Liver (tissue), 9 donors: ENCODE results near the gene SSBP2. TPM values are rescaled to one million over a fixed set of nuclear protein-coding genes. Genes with fewer than 3 reads are reported as not detected.

ENCODE experiments used
- DNase-seq: peaks from one replicate; pipeline ENCODE4 v3.0.0-alpha.2; 2017; ENCODE audit warnings: low spot score
- H3K27ac ChIP-seq, 2 donors: one replicate each; pipeline ENCODE4 v1.7.0; 2013; ENCODE audit warnings: inconsistent platforms in 2 of 2, low read length in 2 of 2, control low read depth in 1 of 2, low read depth in 1 of 2, mild to moderate bottlenecking in 1 of 2
- H3K27me3 ChIP-seq, 4 donors: one replicate each; pipeline versions ENCODE4 v1.6.1 to v1.7.0; 2013; ENCODE audit warnings: low read length in 3 of 4, inconsistent platforms in 1 of 4, mild to moderate bottlenecking in 1 of 4, moderate library complexity in 1 of 4; ENCODE audit not compliant: control insufficient read depth in 4 of 4, insufficient read depth in 4 of 4
- H3K36me3 ChIP-seq, 4 donors: one replicate each; pipeline versions ENCODE4 v1.6.1 to v1.7.0; 2013; ENCODE audit warnings: low read length in 3 of 4, mild to moderate bottlenecking in 3 of 4, low read depth in 1 of 4, moderate library complexity in 1 of 4; ENCODE audit not compliant: control insufficient read depth in 4 of 4, insufficient read depth in 3 of 4
- H3K4me1 ChIP-seq, 4 donors: one replicate each; pipeline versions ENCODE4 v1.6.1 to v1.7.0; 2013; ENCODE audit warnings: low read length in 3 of 4, mild to moderate bottlenecking in 3 of 4, moderate library complexity in 1 of 4; ENCODE audit not compliant: control insufficient read depth in 4 of 4, insufficient read depth in 4 of 4
- H3K4me3 ChIP-seq, 3 donors: one replicate each; pipeline versions ENCODE4 v1.6.1 to v1.7.0; 2013; ENCODE audit warnings: low read length in 3 of 3, control low read depth in 1 of 3, low read depth in 1 of 3, mild to moderate bottlenecking in 1 of 3
- H3K9ac ChIP-seq, 2 donors: one replicate each; pipeline ENCODE4 v1.7.0; 2013; ENCODE audit warnings: low read length in 2 of 2, mild to moderate bottlenecking in 2 of 2, moderate library complexity in 2 of 2, control low read depth in 1 of 2, low read depth in 1 of 2
- H3K9me3 ChIP-seq, 4 donors: one replicate each; pipeline versions ENCODE4 v1.6.1 to v1.7.0; 2013; ENCODE audit warnings: low read length in 3 of 4; ENCODE audit not compliant: control insufficient read depth in 4 of 4
- EGR1 ChIP-seq, 2 donors: IDR thresholded peaks; 2 replicates each; pipeline ENCODE4 v1.6.1; 2016 to 2018; ENCODE audit warnings: antibody characterized with exemption in 2 of 2, low read depth in 2 of 2
- FOXA1 ChIP-seq: IDR thresholded peaks from 2 replicates; pipeline ENCODE4 v1.6.1; 2016; ENCODE audit warnings: antibody characterized with exemption
- FOXA2 ChIP-seq: IDR thresholded peaks from 2 replicates; pipeline ENCODE4 v1.6.1; 2016; ENCODE audit warnings: antibody characterized with exemption
- GABPA ChIP-seq, 2 donors: IDR thresholded peaks in 1 of 2; conservative IDR thresholded peaks in 1 of 2; 2 replicates each; pipeline ENCODE4 v1.6.1; 2016; ENCODE audit warnings: antibody characterized with exemption in 2 of 2, mild to moderate bottlenecking in 1 of 2, moderate library complexity in 1 of 2
- HNF4A ChIP-seq, 2 donors: conservative IDR thresholded peaks; 2 replicates each; pipeline ENCODE4 v1.6.1; 2016; ENCODE audit warnings: antibody characterized with exemption in 2 of 2, mild to moderate bottlenecking in 2 of 2
- HNF4G ChIP-seq: IDR thresholded peaks from 2 replicates; pipeline ENCODE4 v1.6.1; 2016; ENCODE audit warnings: antibody characterized with exemption
- JUND ChIP-seq, 2 donors: IDR thresholded peaks; 2 replicates each; pipeline ENCODE4 v1.6.1; 2016; ENCODE audit warnings: antibody characterized with exemption in 2 of 2
- NR2F2 ChIP-seq: IDR thresholded peaks from 2 replicates; pipeline ENCODE4 v1.6.1; 2016; ENCODE audit warnings: antibody characterized with exemption
- RAD21 ChIP-seq, 2 donors: IDR thresholded peaks; 2 replicates each; pipeline ENCODE4 v1.6.1; 2016; ENCODE audit warnings: antibody characterized with exemption in 2 of 2, mild to moderate bottlenecking in 2 of 2
- RXRA ChIP-seq, 2 donors: IDR thresholded peaks; 2 replicates each; pipeline ENCODE4 v1.6.1; 2017 to 2018; ENCODE audit warnings: antibody characterized with exemption in 2 of 2, mild to moderate bottlenecking in 1 of 2
- SP1 ChIP-seq: IDR thresholded peaks from 2 replicates; pipeline ENCODE4 v1.6.1; 2018; ENCODE audit warnings: antibody characterized with exemption, mild to moderate bottlenecking
- TAF1 ChIP-seq: conservative IDR thresholded peaks from 2 replicates; pipeline ENCODE4 v1.6.1; 2016; ENCODE audit warnings: antibody characterized with exemption, mild to moderate bottlenecking
- YY1 ChIP-seq: IDR thresholded peaks from 2 replicates; pipeline ENCODE4 v1.6.1; 2016; ENCODE audit warnings: antibody characterized with exemption, mild to moderate bottlenecking
- WGBS: extraction: QIAGEN DNeasy Blood & Tissue Kit; methylation state at CpG from one replicate; pipeline ENCODE4 v1.1.7; 2013; 5-methylcytosine and 5-hydroxymethylcytosine counted together
- polyA plus RNA-seq, 2 donors: library from polyadenylated mRNA; stranded (reverse) in 1 of 2; unstranded in 1 of 2; fragments of 200-250 nt in 1 of 2; fragments of >200 nt in 1 of 2; fragmentation: Nextera tagmentation in 1 of 2; extraction: Ambion mirVana in 1 of 2; gene quantifications; one replicate each; pipeline versions ENCODE4 v1.2.1 to v1.2.3, GENCODE V29; 2013 to 2015
- total RNA-seq, 2 donors: library from RNA; depleted of rRNA; stranded (reverse); fragments of >200 nt; gene quantifications; one replicate each; pipeline ENCODE4 v1.2.3, GENCODE V29; 2014
- TF ChIP-seq, protein P1 (sequence below): fragments of 150-350 bp; IDR thresholded peaks from 2 replicates; pipeline ENCODE4 v1.5.1; 2017; ENCODE audit warnings: improper control_type of control experiment, low read depth, low read length; ENCODE audit not compliant: missing input control
- TF ChIP-seq, protein P2 (sequence below): IDR thresholded peaks from 2 replicates; pipeline ENCODE4 v1.6.1; 2016; ENCODE audit warnings: antibody characterized with exemption
- TF ChIP-seq, protein P3 (sequence below): IDR thresholded peaks from 2 replicates; pipeline ENCODE4 v1.6.1; 2016; ENCODE audit warnings: antibody characterized with exemption
- TF ChIP-seq, protein P4 (sequence below): IDR thresholded peaks from 2 replicates; pipeline ENCODE4 v1.6.1; 2016; ENCODE audit warnings: antibody characterized with exemption
- TF ChIP-seq, protein P5 (sequence below): IDR thresholded peaks from 2 replicates; pipeline ENCODE4 v1.6.1; 2016; ENCODE audit warnings: antibody characterized with exemption, mild to moderate bottlenecking
- donor health status: healthy.
- donor health status: healthy.
- donor health status: healthy.
- donor health status: healthy.
- donor health status: healthy.

Gene SSBP2
- total and polyA plus RNA-seq, 4 donors = 2.2 to 10.1 (median 4.1) TPM

DNA sequence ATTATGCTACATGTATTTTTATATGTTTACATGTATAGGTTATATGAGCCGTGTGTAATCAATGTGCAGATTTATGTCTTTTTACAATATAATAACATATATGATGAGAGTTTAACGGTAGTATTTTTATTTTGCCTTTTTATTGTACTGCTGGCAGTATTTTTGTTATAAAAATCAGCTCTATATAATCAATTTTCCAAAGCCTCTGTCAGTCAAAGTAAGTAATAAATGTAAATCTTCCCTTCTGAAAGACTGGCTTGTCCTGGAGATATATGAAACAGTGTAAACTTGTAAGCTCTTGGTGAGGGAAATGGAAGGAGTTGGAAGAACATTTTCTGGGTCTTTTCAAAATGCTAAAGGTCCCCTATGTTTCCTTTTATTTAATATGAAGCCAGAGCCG, 173.8 kb downstream of the SSBP2 start:
- Histone ChIP-seq H3K4me1 (no peaks in the 10 kb centered on the region), H3K9ac (no peak overlapping the region), H3K4me3 (no peak overlapping the region), H3K36me3 (no peaks in the 10 kb centered on the region), H3K27me3 (no peaks in the 10 kb centered on the region), H3K9me3 (no peaks in the 10 kb centered on the region), H3K27ac (no peak overlapping the region)
- no peak for TF ChIP-seq YY1
- no peak for TF ChIP-seq HNF4G
- TF ChIP-seq FOXA1 = no peak
- no peak for TF ChIP-seq GABPA (IDR thresholded peaks at IDR 0.05 in 1 of 2, conservative IDR thresholded peaks at IDR 0.05 in 1 of 2)
- TF ChIP-seq, protein P1, sequence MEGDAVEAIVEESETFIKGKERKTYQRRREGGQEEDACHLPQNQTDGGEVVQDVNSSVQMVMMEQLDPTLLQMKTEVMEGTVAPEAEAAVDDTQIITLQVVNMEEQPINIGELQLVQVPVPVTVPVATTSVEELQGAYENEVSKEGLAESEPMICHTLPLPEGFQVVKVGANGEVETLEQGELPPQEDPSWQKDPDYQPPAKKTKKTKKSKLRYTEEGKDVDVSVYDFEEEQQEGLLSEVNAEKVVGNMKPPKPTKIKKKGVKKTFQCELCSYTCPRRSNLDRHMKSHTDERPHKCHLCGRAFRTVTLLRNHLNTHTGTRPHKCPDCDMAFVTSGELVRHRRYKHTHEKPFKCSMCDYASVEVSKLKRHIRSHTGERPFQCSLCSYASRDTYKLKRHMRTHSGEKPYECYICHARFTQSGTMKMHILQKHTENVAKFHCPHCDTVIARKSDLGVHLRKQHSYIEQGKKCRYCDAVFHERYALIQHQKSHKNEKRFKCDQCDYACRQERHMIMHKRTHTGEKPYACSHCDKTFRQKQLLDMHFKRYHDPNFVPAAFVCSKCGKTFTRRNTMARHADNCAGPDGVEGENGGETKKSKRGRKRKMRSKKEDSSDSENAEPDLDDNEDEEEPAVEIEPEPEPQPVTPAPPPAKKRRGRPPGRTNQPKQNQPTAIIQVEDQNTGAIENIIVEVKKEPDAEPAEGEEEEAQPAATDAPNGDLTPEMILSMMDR = no peak
- TF ChIP-seq HNF4A (conservative IDR thresholded peaks at IDR 0.05) = no peak
- TF ChIP-seq TAF1 = no peak
- 87% methylated on average over 3 of the region's 3 CpGs for WGBS
- DNase-seq = no peak

DNA sequence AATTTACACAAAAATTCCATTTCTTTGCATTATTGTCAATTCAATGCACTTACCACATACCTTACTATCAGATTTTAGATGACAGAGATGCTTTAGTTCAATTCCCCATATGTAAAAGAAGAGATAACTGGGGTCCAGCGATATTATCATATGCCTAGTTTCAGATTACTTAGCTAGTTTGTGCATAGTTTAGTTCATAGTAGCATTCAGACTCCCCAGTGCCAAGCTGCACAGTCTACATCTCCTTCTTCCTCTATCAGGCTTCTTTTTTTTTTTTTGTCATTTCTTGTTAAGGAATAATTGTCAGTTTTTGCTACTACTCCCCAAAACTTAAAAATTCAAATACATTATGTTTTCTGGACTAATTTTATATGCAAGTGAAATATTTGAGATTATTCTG, 175.0 kb downstream of the SSBP2 start:
- no peaks in the 10 kb centered on the region for H3K36me3 ChIP-seq

More for the DNA sequence above, 175.0 kb downstream of the SSBP2 start:
- H3K9ac ChIP-seq = no peak overlapping the region
- no peak overlapping the region for H3K27ac ChIP-seq
- no peaks in the 10 kb centered on the region for H3K9me3 ChIP-seq
- H3K4me3 ChIP-seq = no peak overlapping the region
- TF ChIP-seq, protein P2, sequence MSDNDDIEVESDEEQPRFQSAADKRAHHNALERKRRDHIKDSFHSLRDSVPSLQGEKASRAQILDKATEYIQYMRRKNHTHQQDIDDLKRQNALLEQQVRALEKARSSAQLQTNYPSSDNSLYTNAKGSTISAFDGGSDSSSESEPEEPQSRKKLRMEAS = no peak
- TF ChIP-seq RXRA (IDR thresholded peaks at IDR 0.05) (no peak), YY1 (no peak), TAF1 (no peak), SP1 (no peak), NR2F2 (no peak), HNF4G (no peak), FOXA1 (no peak), HNF4A (conservative IDR thresholded peaks at IDR 0.05) (no peak), GABPA (IDR thresholded peaks at IDR 0.05 in 1 of 2, conservative IDR thresholded peaks at IDR 0.05 in 1 of 2) (no peak), RAD21 (IDR thresholded peaks at IDR 0.05) (no peak), EGR1 (IDR thresholded peaks at IDR 0.05; ENCODE audit: low read depth in 2 of 2) (no peak), FOXA2 (no peak), JUND (IDR thresholded peaks at IDR 0.05) (no peak)
- TF ChIP-seq, protein P3, sequence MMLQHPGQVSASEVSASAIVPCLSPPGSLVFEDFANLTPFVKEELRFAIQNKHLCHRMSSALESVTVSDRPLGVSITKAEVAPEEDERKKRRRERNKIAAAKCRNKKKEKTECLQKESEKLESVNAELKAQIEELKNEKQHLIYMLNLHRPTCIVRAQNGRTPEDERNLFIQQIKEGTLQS = no peak
- TF ChIP-seq, protein P4, sequence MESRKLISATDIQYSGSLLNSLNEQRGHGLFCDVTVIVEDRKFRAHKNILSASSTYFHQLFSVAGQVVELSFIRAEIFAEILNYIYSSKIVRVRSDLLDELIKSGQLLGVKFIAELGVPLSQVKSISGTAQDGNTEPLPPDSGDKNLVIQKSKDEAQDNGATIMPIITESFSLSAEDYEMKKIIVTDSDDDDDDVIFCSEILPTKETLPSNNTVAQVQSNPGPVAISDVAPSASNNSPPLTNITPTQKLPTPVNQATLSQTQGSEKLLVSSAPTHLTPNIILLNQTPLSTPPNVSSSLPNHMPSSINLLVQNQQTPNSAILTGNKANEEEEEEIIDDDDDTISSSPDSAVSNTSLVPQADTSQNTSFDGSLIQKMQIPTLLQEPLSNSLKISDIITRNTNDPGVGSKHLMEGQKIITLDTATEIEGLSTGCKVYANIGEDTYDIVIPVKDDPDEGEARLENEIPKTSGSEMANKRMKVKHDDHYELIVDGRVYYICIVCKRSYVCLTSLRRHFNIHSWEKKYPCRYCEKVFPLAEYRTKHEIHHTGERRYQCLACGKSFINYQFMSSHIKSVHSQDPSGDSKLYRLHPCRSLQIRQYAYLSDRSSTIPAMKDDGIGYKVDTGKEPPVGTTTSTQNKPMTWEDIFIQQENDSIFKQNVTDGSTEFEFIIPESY = no peak
- TF ChIP-seq, protein P5, sequence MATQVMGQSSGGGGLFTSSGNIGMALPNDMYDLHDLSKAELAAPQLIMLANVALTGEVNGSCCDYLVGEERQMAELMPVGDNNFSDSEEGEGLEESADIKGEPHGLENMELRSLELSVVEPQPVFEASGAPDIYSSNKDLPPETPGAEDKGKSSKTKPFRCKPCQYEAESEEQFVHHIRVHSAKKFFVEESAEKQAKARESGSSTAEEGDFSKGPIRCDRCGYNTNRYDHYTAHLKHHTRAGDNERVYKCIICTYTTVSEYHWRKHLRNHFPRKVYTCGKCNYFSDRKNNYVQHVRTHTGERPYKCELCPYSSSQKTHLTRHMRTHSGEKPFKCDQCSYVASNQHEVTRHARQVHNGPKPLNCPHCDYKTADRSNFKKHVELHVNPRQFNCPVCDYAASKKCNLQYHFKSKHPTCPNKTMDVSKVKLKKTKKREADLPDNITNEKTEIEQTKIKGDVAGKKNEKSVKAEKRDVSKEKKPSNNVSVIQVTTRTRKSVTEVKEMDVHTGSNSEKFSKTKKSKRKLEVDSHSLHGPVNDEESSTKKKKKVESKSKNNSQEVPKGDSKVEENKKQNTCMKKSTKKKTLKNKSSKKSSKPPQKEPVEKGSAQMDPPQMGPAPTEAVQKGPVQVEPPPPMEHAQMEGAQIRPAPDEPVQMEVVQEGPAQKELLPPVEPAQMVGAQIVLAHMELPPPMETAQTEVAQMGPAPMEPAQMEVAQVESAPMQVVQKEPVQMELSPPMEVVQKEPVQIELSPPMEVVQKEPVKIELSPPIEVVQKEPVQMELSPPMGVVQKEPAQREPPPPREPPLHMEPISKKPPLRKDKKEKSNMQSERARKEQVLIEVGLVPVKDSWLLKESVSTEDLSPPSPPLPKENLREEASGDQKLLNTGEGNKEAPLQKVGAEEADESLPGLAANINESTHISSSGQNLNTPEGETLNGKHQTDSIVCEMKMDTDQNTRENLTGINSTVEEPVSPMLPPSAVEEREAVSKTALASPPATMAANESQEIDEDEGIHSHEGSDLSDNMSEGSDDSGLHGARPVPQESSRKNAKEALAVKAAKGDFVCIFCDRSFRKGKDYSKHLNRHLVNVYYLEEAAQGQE = no peak
- TF ChIP-seq, protein P1 = no peak
- no peaks in the 10 kb centered on the region for H3K4me1 ChIP-seq
- WGBS = 94% methylated on average over 1 of the region's 1 CpG
- H3K27me3 ChIP-seq = no peaks in the 10 kb centered on the region
- DNase-seq = no peak
